HL-60/S4 treated with phorbol 12-myristate 13-acetate at 8.2 ng/mL for 4 days and 3 days (cell line): ENCODE data around the gene FOXP4.

Experiments
- in situ Hi-C: fragments of 300-500 bp; cut with MboI; formaldehyde crosslinking; loops from 2 replicates; pipeline ENCODE4 v1.15.0; 2022; ENCODE audit warnings: low sequenced_read_pairs

Gene FOXP4

GRCh38 chr6:41595166-41595565, 49.0 kb downstream of the FOXP4 start:
- in situ Hi-C loops, result loop anchor here (10.0 kb wide), 1 partner anchor 230 kb away; no protein-coding TSS in a partner anchor

DNA sequence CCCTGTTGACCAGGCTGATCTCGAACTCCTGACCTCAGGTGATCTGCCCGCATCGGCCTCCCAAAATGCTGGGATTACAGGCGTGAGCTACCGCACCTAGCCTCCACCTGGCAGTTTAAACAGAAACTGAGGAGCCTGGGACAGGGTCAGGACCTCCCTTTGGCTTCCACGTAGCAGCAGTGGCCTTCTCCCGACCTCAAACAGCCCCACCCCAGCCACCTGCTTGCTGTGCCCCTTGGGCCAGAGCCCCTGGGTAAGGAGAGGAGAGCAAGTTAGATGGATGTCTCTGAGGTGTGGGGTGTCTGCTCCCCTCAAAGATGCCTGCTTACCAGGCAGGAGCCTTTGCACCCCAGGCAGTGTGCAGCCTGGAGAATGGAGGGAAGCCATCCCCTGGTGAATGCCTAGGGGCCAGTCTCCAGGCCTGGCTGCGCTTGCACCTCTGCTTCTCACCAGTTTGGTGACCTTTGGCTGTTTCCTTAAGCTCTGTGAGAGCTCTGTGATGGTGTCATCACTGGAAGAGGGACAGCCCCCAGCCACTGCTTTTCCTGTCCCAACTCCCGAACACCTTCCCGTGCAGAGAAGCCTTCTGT, 50.0 kb downstream of the FOXP4 start:
- in situ Hi-C loops, result loop anchor here (10.0 kb wide), 1 partner anchor 231 kb away; no protein-coding TSS in a partner anchor

DNA sequence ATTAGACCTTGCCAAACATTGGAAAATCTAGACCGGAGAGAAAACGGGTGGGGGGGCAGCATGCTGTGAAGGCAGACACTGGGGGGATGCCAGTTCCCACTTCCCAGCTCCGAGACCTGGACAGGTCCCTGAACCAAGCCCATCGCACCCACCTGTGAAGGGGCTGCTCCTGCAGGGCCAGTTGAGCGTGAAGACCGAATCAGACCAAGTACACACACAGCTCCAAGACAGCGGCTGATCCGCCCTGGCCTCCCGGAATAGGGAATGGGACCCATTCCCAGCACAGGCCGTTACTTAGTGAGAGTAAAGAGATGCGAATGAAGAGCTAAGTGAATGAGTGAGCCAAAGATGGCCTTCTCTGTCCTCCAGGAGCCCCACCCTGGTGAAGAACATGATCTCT, 50.6 kb downstream of the FOXP4 start:
- in situ Hi-C loops, result loop anchor here (10.0 kb wide), 1 partner anchor 232 kb away; no protein-coding TSS in a partner anchor

- in situ Hi-C loops, result loop anchor here (10.0 kb wide), 1 partner anchor 233 kb away; no protein-coding TSS in a partner anchor
Measured at GRCh38 chr6:41597246-41598000, 51.2 kb downstream of the FOXP4 start.

DNA sequence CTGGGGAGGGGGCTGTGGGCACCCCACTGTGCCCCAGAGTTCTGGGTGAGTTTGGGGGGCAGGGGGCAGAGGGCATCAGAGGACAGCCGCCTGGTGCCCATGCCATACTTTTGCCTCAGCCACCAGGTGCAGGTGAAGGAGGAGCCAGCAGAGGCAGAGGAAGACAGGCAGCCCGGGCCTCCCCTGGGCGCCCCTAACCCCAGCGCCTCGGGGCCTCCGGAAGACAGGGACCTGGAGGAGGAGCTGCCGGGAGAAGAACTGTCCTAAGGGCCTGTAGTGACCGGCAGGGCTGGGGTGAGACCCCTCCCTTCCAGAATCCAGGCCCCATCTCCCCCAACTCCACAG, 52.5 kb downstream of the FOXP4 start:
- in situ Hi-C loops, result loop anchor here (10.0 kb wide), 1 partner anchor 234 kb away; no protein-coding TSS in a partner anchor

- in situ Hi-C loops, result loop anchor here (10.0 kb wide), 1 partner anchor 234 kb away; no protein-coding TSS in a partner anchor
Measured at GRCh38 chr6:41599015-41599851, 53.1 kb downstream of the FOXP4 start.

- in situ Hi-C loops, result loop anchor here (10.0 kb wide), 1 partner anchor 235 kb away; no protein-coding TSS in a partner anchor
Measured at GRCh38 chr6:41599852-41600445, 53.8 kb downstream of the FOXP4 start.

DNA sequence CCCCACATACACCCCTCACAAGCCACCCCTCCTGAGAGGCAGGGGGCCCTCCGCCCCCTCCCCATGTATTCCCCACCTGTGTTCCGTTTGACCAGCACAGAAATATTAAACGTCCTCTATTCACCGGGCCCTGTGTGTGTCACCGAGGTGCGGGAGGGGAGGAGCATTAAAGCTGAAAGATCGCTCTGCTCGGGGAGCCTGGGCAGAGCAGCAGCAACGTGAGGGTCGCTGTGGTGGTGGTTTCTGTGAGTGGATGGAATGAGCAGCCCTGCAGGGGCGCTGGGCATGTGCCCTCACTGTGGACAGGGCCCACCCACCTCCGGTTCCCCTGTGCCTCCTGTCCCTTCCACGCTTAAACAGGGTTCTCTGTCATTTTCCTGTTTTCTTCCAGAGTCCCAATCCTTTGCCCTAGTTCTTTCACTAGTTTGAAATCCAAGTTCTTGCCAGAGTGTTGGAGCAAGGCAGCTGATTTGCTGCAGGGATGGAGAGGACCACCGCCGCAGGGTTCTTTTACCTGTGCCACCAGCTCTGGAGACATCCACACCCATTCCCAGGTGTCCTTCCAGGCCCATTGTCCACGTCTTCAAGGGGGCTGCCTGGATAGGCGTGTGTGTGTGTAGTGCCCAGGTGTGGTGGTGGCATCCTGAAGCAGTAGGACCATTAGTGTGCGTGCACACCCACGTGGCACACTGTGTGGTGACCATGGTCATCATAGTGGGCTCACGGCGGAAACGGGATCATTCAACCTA, 54.5 kb downstream of the FOXP4 start:
- in situ Hi-C loops, result no loop called here

DNA sequence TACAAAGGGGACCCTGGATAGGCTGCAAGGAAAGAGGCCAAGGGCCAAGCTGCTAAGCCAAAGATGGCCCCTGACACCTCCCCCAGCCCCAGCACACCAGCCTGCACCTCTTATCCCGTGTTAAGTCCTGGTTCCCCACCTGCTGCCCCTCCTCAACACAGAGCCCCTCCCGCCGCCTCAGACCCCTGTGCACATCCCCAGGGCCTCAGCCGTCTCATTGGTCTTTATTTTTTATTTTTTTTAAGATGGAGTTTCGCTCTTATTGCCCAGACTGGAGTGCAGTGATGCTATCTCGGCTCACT, 55.0 kb downstream of the FOXP4 start:
- in situ Hi-C loops, result no loop called here

GRCh38 chr6:41602422-41602743, 56.2 kb downstream of the FOXP4 start:
- in situ Hi-C loops, result no loop called here

- in situ Hi-C loops, result no loop called here
Measured at GRCh38 chr6:41602864-41603608, 56.9 kb downstream of the FOXP4 start.

DNA sequence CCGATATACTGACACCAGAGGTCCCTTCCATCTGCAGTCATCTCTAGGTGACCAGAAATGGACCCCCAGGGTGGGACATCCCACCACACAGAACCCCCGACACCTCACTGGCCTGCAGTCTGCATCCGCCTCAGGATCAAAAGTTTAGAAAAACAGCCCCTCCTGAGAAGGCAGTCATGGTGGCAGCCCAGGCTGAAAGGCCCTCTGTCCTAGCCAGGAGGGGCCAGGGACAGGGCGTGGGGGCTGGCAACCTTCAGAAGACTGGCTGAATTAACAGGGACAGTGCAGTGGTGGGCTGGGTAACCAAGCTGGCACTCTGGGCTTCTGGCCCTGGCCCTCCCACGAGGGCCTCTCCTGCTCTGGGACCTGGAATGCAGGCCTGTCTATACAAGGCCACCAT, 57.8 kb downstream of the FOXP4 start:
- in situ Hi-C loops, result no loop called here

- in situ Hi-C loops, result no loop called here
Measured at GRCh38 chr6:41605649-41606048, 59.5 kb downstream of the FOXP4 start.

DNA sequence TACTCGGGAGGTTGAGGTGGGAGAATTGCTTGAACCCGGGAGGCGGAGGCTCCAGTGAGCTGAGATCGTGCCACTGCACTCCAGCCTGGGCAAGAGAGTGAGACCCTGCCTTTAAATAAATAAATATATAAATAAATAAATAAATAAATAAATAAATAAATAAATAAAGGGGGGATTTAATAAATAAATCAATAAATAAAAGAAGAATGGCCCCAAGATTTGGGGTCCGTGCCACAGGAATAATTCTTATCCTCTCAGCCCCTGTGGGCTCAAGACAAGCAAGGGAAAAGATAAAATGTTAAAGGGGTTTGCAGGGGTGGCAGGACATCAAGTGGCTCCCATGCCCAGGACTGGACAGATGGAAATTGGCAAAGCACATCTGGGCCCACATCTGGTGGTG, 60.9 kb downstream of the FOXP4 start:
- in situ Hi-C loops, result no loop called here

DNA sequence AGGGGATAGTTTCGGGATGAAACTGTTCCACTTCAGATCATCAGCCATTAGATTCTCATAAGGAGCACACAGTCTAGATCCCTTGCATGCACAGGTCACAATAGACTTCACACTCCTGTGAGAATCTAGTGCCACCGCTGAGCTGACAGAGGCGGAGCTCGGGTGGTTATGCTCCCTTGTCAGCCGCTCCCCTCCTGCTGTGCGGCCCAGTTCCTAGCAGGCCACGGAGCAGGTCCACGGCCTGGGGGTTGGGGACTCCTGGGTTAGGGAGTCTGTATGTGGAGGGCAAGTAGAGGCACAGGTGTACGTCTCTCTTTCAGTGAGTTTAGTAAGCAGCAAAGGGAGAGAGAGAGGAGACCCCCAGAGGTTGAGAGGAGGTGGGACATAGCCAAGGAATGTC, 61.6 kb downstream of the FOXP4 start:
- in situ Hi-C loops, result no loop called here

GRCh38 chr6:41608443-41609151, 62.4 kb downstream of the FOXP4 start:
- in situ Hi-C loops, result no loop called here

- in situ Hi-C loops, result no loop called here
Measured at GRCh38 chr6:41614715-41615114, 68.5 kb downstream of the FOXP4 start.

GRCh38 chr6:41615311-41615710, 69.1 kb downstream of the FOXP4 start:
- in situ Hi-C loops, result no loop called here

DNA sequence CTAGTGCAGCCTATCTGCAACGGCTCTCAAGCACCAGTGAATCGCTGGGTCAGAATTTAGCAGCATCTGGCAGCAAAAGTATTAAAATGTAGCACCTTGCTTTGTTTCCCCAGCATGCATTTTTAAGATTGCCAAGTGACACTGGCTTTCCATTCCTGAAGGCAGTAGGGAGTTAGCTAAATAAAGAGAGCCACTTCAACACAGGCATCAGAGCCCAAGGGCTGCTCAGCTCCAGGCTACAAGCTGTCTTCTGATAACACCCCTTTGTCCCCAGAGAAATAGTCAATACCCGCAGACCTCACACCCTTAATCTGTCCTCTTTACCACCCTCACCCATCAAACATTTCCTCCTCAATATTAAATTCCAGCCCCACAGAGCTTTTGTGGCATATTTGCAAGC, 72.4 kb downstream of the FOXP4 start:
- in situ Hi-C loops, result no loop called here
